HG02852 (cell line): Measurements from ENCODE around the gene CERK.

Experiments
- ATAC-seq: cut with Tn5 transposase; IDR thresholded peaks from one replicate; pipeline ENCODE4 v1.9.1; 2021; ENCODE audit warnings: mild to moderate bottlenecking, moderate library complexity; ENCODE audit not compliant: unreplicated experiment

CERK gene

DNA sequence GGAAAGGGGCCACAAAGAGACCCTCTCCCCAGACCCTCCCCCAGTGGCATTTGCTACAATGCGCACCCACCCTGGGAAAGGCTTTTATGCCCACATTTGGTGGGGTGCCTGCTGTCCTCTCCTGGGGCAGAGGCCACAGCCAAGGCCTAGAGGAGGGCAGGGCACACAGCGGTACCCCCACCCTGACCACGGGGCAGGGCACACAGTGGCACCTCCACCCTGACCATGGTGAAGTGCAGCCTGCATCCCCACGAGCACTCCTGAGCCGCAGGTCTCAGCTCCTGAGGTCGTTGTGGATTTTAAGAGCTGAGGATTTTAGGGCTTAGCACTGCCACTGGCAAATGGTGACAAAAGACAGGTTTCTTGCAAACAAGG lies 34.1 kb downstream of the CERK start:
- ATAC-seq: no peak

DNA sequence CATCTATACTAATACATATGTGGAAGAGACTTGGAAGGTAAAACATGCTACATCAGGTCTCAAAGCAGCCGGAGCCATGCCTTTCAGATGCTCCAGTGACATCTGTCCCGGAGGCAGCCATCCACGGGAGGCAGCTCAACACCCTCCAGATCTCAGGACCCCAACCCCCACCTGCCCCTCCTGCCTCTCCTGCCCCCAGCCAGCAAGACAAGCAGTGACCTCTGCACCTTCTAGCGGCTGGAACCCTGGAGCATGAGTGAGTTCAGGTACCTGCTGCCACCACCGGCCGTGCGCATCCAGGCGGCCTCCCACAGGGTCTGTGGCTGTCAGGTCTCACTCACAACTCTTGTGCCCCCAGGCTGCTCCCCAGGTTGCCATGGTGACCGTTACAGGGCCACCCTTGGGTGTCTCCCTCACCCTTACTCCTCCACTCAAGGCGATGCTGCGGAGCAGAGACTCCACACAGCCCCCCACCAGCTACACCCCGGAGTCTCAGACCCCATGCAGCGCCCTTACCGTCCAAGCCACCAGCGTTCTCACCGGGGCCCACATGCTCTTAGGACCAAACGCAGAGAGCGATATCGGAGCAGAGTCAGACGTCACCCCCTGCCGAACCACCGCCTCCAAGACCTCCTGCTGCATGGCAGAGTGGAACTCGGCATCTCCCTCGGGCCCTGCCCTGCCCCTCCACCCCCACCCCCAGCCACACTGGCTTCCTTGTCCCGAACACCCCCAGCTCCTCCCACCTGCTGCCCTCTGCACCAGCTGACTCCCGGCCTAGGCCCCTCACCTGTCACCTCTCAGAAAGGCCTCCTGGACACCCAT lies 34.7 kb downstream of the CERK start:
- no peak for ATAC-seq

DNA sequence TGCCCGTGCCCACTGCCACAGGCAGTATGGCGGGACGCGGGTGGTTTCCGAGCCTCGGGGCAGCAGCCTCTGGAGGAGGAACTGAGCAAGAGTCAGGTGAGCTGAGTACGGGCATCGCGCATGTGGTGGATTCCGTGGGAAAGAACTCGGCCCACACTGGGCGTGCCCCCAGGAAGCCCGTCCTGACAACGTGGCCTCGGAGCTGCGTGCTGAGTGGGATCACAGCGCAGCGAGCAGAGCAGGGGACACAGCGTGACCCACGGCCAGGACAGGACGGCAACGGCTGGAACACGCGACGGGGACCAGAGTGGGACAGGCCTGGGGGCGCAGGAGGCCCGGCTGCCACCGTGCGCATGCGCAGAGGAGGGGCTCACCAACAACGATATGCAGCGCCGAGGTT lies 36.8 kb downstream of the CERK start:
- no peak for ATAC-seq

DNA sequence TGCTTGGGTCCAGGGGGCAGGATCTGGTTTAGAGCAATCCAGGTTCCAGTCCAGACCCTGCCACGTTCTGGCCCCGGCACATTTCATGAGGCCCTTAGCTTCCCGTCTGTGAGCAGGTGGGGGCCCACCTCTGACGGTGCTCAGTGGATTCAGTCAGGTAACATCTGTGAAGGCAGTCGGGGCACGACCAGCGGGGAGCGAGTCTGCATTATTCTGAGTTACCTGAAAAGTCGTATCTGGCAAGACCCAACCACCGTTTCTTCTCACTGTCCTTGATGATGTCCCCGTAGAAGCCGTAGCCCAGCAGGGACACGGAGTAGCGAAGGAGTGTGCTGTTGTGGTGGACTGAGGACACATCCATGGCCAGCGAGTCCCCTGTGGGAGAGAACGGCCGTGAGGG lies 39.0 kb downstream of the CERK start:
- no peak for ATAC-seq

DNA sequence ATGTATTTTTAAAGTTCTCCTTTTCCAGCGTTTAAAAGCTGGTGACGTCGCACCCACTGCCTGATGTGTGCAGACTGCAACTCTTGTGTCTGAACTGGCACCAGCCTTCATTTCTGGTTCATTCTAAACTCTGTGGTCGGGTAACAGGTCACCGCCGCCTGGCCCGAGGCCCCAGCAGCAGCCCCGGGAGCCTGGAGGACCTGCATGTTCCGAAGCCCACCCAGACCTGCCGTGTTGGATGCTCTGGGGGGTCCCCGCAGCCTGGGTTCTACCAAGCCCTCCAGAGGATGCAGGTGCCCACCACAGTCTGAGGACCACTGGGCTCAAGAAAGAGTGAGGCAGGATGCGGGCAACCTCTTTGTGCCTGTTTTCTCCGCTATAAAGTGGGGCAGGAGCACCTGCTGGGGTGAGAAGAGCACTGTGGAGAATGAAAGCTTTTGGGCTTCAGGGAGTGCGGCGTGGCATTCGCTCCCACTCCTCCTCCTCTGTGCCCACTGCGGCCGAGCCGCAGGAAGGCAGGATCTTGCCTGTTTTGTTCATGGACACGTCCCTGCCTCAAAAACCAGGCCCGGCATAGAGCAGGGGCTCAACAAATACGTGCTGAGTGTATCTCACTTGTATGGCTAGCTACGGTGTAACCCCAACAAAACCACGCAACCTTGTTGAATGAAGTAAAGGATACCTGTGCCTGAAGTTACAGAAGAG lies 40.1 kb downstream of the CERK start:
- ATAC-seq: no peak

DNA sequence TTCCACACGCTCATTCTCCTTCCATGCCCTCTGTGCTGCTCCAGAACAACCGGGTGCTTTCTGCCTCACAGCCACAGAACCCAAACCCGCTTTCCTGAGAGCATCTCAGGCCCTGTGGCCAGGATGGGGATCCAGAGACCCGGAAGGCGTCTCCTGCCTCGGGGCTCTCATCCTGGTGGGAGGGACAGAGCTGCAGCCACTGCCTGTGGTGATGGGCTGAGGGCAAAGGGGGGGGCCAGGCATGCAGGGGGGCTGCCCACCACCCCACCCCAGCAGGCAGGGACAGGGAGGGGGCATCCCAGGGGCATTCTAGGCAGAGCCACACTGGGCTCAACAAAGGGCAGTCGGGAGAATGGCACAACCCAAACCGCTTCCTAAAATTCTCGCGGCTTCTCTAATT lies 41.4 kb downstream of the CERK start:
- ATAC-seq: no peak

DNA sequence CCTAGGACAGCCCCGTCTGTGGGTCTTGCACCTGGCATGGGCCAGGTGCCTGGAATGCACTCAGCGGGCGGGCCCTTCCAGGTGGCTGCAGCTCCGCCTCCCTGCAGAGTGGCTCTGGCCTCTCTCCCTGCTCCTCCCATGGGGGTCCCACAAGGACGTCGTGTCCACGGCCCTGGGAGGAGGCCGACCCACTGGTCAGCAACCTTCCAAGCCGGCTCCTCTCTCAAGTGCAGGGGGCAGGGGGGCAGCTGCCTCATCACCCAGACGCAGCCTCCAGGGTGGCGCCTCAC lies 41.9 kb downstream of the CERK start:
- ATAC-seq: no peak

DNA sequence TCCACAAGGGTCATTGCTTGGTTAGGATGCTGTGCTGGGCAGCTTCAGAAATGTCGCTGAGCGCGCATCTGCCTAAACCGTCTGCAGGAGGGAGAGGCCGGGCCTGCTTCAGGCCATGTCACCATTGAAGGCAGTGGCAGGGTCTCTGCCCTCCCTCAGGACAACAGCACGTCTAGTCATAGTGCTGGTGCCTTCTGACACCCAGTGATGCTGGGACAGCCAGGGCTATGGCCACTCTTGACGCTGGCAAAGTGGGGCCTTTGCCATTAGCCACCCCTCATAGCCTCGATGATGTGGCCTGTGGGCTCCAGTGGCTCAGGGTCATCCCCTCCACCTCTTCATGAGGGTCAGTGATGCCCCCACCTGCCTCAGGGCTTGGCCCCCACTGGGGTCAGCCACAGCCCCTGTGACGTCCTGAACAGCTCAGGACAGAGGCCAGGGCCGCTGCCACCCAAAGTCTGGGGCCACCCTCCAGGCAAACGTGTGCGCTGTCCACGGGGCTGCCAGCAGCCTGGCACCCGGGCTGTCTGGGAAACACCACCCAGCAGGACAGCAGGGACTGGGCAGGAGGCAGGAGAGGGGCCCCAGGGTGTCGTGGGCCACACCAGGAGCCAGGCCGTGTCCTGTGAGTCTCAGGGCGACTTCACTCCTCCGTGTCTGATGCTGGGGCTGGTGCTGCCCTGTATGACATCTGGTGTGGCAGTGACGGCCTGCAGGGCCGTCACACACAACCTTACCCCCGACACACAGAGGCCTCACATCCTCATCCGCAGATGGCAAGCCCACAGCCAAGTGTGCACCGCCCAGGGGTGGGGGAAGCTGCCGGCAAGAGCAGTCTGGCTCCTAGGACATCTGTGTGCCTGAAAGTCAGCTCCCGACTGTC lies 42.5 kb downstream of the CERK start:
- ATAC-seq: no peak

DNA sequence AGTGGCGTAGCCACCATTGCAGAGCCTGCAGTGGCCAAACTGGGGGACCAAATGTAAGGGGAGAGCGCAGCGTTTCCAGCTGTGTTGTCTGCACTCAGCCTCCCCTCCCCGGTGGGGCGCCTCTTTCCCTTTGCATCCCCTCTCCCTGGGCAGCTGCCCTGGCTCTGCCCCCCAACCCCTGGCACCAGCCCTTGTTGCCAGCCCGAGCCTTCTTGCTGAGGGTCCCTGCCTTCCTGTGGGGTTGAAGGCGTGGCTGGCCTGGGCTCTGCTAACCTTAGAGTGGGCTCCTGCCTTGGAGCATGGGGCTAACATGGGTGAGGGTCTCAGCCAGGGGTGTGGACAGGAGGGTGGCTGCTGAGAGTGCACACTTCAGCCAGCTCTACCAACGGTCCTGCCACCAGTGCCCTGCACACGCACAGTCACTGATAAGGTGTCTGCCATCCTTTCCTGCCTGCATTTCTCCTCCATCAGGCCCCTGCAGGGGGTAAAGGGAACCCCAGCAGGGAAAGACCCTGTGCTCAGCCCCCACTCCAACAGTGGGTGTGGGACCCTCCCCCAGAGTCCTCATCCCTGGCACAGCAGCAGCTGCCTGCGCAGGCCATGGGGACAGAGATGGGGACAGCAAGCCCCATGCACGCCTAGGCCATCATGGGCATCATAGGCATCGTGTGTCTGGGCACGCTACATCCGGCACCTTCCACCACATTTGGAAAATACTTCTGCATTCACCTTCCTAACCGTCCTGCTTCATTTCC lies 43.5 kb downstream of the CERK start:
- no peak for ATAC-seq

DNA sequence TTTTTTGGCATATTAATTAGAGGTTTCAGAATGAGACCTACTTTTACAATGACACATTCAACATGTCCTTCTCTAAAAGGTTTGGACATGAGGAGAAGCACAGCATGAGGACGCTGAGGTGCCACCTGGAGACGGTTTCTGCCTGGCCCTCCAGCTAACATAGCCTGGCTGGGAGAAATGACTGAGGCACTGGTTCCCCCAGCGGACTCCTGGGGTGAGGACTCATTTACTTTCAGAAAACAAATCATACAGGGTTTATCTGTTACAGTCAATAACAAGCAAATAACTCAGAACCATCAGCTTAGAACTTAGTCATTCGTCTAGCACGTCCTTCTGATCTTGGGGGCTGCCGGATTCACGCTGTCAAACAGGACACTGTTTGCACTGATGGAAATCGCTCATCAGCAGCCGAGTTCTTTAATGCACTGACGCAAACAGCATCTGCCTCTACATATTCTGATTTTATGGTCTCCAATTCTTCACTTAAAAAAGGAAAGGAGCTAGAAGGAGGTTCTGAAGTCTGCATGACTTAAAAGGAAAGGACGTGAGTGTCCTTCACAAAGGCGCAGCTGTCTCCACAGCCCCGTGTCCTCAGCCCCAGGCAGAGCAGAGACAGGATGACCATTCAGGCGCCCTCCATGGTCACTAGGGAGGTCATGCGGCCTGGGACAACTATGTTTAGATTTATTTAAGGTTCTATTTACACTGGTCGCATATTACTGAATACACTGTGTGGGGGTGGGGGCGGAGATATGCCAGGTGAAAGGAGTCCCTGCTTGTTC lies 44.2 kb downstream of the CERK start:
- no peak for ATAC-seq

DNA sequence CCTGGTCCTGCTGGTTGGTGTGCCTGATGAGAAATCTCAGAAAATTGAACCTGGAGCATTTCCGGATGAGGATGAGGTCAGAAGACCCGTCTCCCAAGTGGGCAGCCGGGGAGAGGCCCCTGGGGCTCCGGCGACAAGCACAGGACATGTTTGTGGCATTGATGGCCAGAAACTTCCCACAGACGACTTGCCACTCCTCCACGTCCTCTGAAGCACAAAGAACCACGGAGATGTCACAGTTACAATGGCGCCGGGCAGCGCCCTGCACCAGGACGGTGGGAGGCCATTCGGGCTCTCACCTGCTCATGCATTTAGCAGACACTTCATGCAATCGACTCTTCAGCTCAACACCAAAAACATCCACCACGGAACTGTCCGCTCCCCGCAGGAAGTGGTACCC lies 46.5 kb downstream of the CERK start:
- no peak for ATAC-seq

DNA sequence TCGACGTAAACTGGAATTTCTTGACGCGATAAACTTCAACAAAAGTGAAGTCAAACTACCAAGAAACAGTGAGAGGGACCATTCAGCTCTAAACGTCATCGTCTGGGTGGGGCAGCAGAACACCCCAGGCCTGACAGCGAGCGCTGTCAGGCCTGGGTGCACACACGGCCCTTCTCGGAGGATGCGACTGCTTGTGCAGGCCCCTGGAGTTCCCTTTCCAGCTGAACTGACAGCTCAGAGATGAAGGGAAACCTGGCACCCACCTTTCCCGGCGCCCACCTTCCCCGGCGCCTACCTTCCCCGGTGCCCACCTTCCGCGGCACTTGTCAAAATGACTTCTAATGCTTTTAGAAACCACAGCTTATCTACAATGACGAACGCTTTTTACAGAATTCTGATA lies 47.9 kb downstream of the CERK start:
- no peak for ATAC-seq

DNA sequence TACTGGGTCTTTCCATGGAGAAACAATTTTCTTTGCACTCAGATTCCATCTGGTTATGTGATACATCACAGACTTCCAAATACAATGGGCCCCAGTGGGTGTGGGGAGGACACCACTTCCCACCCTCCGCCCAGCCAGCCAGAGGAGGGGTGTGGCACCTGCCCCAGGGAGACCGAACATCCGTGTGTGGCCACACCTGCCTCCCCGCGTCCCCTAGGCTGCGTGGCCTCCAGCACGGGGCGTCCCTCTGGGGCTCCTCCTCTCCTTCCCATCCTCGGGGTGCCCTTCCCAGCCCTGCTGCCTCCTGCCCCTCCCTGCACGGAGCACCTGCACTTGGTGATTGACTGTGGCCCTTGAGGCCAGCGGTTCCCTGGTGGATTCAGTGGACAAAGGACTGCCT lies 49.1 kb downstream of the CERK start:
- no peak for ATAC-seq

DNA sequence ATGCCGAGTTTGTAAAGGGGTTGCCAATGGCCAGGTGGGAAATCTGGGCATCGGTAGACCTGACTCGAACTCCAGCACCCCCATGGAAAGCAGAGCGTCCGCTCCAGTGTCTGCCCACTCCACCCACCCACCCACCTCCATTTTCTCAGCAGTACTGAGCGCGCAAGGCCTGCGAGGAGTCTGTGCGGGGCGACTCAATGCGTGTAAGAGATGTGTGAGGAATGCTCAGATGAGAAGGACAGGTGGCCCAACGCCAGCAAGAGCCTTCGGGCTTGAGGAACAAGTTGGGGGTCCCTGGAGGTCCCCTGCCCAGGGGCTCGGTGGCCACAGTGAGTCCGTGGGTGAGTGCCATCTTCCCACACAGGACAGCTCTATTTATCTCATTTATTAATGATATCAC lies 50.6 kb downstream of the CERK start:
- no peak for ATAC-seq

DNA sequence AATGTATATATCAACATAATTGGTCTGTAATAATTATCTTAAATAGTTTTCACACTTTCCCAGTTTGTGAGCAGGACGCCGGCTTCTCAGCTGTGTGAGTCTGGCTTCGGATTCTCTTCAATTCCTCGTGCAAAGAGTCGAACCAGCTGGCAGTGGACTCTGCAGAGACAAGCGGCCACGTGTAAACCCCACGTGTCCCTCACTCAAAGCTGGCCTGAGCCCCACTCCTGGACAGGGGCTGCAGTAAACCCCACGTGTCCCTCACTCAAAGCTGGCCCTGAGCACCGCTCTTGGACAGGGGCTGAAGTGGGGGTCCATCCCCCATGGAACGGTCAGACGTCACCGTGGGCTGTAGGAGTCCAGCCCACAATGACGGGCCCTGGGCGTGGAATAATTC lies 51.0 kb downstream of the CERK start:
- no peak for ATAC-seq

DNA sequence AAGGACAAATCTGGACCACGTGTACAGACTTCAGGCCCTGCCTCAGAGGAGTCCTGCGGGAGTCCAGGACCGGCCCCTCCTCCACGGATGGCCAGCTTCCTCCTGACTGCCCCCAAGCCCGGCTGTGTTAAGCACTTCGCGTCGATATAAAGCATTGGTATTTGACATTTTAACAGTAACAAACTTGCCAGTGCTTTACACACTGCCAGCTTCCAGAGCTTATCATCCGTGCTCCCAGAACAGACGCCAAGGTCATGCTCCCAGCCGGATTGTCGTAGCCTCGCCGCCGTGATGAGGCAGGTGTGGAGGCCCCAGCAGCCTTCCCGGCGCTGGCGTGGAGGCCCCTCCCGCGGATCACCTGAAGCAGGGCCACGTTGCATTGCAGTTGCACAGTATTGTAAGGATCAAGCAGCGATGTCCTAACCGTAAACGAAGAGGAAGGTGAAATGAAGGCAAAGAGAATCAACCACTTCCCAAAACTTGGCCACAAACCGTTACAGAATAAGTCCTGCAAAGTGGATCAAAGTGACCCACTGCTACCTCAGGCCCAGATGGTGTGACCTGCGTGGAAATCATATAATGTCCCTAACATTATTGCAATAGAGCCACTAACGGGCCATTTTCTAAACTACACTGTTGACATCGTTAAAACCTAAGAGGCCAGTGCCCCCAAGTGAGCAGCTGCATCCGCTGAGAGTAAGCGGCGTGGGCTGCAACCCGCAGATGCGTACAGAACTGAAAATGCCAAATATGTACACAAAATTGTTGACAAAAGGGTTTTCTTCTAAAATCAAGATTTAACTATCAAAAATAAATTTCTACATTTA lies 51.6 kb downstream of the CERK start:
- ATAC-seq: no peak

DNA sequence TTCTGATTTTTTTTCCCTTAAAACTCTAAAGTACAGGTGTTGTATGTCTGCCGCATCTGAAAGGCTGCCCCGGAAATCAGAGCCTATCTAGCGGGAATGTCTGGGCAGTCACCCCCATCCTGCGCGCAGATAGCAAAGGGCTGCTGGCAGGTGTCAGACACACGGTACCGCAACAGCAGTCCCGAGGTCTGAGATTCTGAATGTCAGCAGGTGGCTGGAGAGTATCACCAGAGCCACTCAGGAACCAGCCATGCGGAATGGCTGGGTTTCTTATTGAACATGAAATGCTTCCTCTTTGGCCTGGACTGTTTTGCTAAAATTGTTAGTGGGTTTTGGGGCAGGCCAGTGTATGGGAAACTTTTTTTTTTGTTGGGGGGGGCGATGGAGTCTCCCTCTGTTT lies 53.3 kb downstream of the CERK start:
- ATAC-seq: peak; percentile 69

DNA sequence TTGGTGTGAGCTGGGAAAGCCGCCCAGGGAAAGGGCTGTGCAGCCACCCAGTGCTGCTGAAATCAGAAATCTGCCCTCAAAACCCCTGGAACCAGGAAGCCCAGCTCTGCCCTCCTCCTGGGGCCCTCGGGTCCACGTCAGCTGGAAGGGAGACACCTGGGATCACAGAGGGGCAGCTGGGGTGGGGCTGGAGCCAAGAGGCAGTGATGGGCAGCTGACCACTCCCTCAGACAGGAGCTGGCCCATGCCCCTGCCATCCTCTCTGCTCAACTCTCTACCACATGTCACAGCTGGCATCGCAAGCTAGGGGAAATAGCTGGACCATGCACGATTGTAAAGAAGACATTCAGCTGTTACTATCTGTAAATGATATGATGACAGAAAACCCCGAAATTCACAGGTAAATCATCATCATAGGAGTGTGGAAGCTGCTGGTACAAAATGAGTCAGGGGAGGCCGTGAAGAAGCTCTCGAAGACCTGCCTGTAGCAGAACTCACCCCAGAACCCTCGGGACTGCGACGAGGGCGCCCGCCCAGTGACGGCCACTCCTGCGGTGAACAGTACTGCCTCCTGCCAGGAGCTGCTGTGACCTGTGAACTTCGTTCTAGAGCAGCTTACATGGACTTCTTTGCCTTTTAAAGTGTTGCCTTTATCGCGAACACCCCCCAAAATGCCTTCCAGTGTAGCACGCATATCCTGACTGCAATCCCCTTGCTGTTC lies 55.9 kb downstream of the CERK start:
- no peak for ATAC-seq

DNA sequence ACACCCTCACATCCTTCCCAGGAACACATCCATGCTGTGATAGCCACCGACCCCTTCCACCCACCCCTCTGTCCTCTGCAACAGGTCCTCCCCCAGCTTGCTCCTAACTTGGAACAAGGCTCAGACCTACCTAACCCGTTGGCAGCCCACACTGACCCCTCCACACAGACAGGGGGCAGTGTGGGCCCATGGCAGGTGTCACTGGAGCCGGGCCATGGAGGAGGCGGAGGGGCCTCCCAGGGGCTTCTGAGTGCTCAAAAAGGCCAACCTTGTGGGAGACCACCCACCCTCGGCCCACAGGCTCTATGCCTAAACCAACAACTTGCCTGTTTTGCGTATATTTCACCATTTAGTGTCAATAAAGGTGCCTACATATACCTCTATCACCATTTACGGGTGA lies 57.0 kb downstream of the CERK start:
- no peak for ATAC-seq
